Skeletal muscle tissue (tissue), 4 donors: ENCODE data around the gene CD69. TPM values are rescaled to one million over a fixed set of nuclear protein-coding genes. Genes with fewer than 3 reads are reported as not detected.

Experiments used
- H3K27ac ChIP-seq: one replicate; pipeline ENCODE4 v1.7.0; 2013; ENCODE audit warnings: mild to moderate bottlenecking, low read depth, low read length, inconsistent platforms
- H3K27me3 ChIP-seq, 3 donors: one replicate each; pipeline ENCODE4 v1.7.0; 2013; ENCODE audit warnings: low read length in 3 of 3; ENCODE audit not compliant: control insufficient read depth in 3 of 3, insufficient read depth in 3 of 3
- H3K36me3 ChIP-seq, 3 donors: one replicate each; pipeline ENCODE4 v1.7.0; 2013; ENCODE audit warnings: low read length in 3 of 3; ENCODE audit not compliant: control insufficient read depth in 3 of 3, insufficient read depth in 3 of 3
- H3K4me1 ChIP-seq, 3 donors: one replicate each; pipeline ENCODE4 v1.7.0; 2013; ENCODE audit warnings: low read length in 3 of 3, mild to moderate bottlenecking in 3 of 3; ENCODE audit not compliant: control insufficient read depth in 3 of 3, insufficient read depth in 3 of 3
- H3K4me3 ChIP-seq, 3 donors: one replicate each; pipeline ENCODE4 v1.7.0; 2013; ENCODE audit warnings: low read length in 3 of 3
- H3K9ac ChIP-seq, 3 donors: one replicate each; pipeline ENCODE4 v1.7.0; 2013; ENCODE audit warnings: low read length in 3 of 3, mild to moderate bottlenecking in 3 of 3, moderate library complexity in 2 of 3, low read depth in 1 of 3
- H3K9me3 ChIP-seq, 3 donors: one replicate each; pipeline ENCODE4 v1.7.0; 2013; ENCODE audit warnings: low read length in 3 of 3; ENCODE audit not compliant: control insufficient read depth in 3 of 3
- total RNA-seq: library from RNA; depleted of rRNA; stranded (reverse); fragments of >200 nt; gene quantifications from one replicate; pipeline ENCODE4 v1.2.3, GENCODE V29; 2014
- donor health status: Osteomylitis.

Gene CD69
- total RNA-seq, 1 donor from 2014 or later = 8.4 TPM

- no peak overlapping the region for H3K4me3 ChIP-seq
- no peaks in the 10 kb centered on the region for H3K9me3 ChIP-seq
- H3K27ac ChIP-seq = peak overlapping the region; percentile 16
- H3K9ac ChIP-seq = no peak overlapping the region
- H3K4me1 ChIP-seq = no peaks in the 10 kb centered on the region
- no peaks in the 10 kb centered on the region for H3K36me3 ChIP-seq
- H3K27me3 ChIP-seq = no peaks in the 10 kb centered on the region
Observed at GRCh38 chr12:9736936-9737705, 23.6 kb downstream of the CD69 start.

DNA sequence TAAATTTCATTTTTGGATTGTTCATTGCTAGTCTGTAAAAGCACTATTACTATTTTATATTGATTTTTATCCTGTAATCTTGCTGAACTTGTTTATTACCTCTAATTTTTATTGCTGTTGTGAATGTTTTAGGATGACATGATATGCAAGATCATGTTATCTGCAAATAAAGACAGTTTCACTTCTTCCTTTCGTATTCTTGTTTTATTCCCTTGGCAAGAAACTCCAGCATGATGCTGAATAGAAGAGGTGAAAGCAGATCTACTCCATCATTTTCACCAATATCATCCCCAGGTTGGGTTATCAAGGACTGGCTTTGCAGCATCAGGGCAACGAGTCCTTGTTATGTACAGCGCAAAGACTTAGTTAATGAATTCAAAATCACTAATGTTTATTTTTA, 25.1 kb downstream of the CD69 start:
- Histone ChIP-seq H3K4me3 (no peak overlapping the region), H3K4me1 (no peaks in the 10 kb centered on the region), H3K9ac (no peak overlapping the region), H3K27ac (no peak overlapping the region), H3K36me3 (no peaks in the 10 kb centered on the region), H3K27me3 (no peaks in the 10 kb centered on the region), H3K9me3 (no peaks in the 10 kb centered on the region)

DNA sequence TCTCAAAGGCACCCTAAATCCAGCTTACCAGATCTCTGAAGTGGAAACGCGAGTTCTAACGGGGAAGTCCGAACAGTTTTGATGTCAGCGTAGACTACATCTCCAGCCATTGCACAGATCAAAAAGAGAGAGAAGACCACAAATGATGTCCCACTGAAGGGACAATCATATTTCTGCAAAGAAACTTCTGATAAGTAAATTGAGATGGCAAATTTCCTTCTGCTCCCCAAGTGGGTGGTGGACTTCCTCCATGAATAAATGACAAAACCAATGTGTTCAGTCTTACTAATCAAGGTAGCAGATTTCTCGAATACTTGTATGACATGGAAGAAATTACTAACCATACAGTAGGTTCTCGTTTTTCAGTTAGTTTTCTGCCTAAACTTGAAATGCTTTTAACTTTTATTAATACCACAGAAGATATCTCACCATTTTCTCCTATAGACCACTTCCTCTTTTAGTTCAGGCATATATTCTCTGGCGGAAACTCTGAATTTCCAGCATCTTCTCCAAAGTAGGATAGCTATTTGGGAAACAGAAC, 27.7 kb downstream of the CD69 start, which contains the start of gene CLECL1:
CLECL1 (minus strand) TSS at position 177 of the 541 bp plus-strand sequence.
- H3K4me3 ChIP-seq = no peak within 1 kb of the TSS
- H3K4me1 ChIP-seq = no peaks in the 10 kb centered on the region
- no peak within 1 kb of the TSS for H3K9ac ChIP-seq
- no peaks in the 10 kb centered on the region for H3K36me3 ChIP-seq
- H3K27ac ChIP-seq = no peak within 1 kb of the TSS
- H3K27me3 ChIP-seq = no peaks in the 10 kb centered on the region
- H3K9me3 ChIP-seq = no peaks in the 10 kb centered on the region

GRCh38 chr12:9731797-9732196, 28.9 kb downstream of the CD69 start:
- no peaks in the 10 kb centered on the region for H3K4me1 ChIP-seq
- peak overlapping the region; percentile 15 for H3K27ac ChIP-seq
- no peak overlapping the region for H3K9ac ChIP-seq
- H3K27me3 ChIP-seq = no peaks in the 10 kb centered on the region
- H3K9me3 ChIP-seq = no peaks in the 10 kb centered on the region
- no peaks in the 10 kb centered on the region for H3K36me3 ChIP-seq
- no peak overlapping the region for H3K4me3 ChIP-seq

DNA sequence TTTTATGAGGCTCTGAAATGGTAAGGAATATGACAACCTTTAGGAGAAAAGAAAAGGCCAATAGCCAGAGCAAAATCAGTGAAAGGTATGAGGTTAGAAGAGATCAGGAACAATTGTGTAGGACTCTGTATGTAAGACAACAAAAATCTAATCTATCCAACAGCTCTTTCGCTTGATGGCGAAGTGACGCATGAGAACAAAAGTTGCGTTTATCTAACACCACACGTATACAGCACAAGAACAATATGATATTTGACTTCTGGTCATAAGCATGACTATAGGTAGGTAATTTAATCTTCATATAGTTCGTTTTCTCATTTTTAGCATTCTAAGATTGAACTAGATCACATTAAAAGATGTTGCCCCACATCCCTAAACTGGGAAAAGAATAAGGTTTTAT, 29.3 kb downstream of the CD69 start:
- Histone ChIP-seq H3K36me3 (no peaks in the 10 kb centered on the region), H3K27me3 (no peaks in the 10 kb centered on the region), H3K9me3 (no peaks in the 10 kb centered on the region), H3K4me1 (no peaks in the 10 kb centered on the region), H3K27ac (peak overlapping the region; percentile 15), H3K9ac (no peak overlapping the region), H3K4me3 (no peak overlapping the region)

- Histone ChIP-seq H3K27ac (no peak overlapping the region), H3K9ac (no peak overlapping the region), H3K4me1 (no peaks in the 10 kb centered on the region), H3K36me3 (no peaks in the 10 kb centered on the region), H3K27me3 (no peaks in the 10 kb centered on the region), H3K4me3 (no peak overlapping the region), H3K9me3 (no peaks in the 10 kb centered on the region)
Observed at GRCh38 chr12:9730591-9730990, 30.1 kb downstream of the CD69 start.

DNA sequence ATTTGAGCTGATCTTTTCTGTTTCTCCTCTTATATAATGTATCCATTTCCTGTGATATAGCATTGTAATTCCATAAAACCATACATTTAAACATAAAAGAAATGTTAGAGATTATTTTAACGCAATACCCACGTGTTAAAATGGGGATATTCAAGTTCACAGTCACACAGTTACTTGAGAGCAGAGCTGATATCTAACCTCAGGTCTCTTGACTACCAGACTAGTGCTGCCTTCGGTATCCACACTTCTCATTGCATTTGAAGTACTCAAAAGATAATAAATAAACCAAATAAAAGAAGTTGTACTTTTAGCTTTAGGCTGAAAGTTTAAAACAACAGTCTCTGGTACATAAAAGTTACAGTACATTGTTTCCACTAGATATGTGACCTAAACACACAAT, 30.7 kb downstream of the CD69 start:
- Histone ChIP-seq H3K36me3 (no peaks in the 10 kb centered on the region), H3K9ac (no peak overlapping the region), H3K27me3 (no peaks in the 10 kb centered on the region), H3K27ac (no peak overlapping the region), H3K4me1 (no peaks in the 10 kb centered on the region), H3K4me3 (no peak overlapping the region), H3K9me3 (no peaks in the 10 kb centered on the region)

DNA sequence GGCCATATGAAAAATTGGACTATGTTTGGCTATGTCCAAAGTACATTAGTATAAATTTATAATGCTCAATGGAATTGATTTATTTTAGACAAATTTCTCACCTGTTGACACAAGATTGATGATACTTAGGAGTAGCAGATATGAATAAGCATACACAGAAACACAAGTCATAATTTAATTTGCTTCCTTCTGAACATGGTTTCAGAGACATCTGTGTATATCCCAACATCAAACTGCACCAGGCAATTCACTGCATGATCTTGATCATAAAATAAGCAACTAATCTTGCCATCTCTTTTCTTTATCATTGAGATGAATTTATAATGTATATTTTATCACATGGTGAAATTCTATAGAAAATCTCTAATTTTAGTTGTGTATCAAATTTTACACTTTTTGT, 31.6 kb downstream of the CD69 start:
- no peaks in the 10 kb centered on the region for H3K27me3 ChIP-seq
- H3K27ac ChIP-seq = no peak overlapping the region
- no peak overlapping the region for H3K9ac ChIP-seq
- H3K4me3 ChIP-seq = no peak overlapping the region
- no peaks in the 10 kb centered on the region for H3K4me1 ChIP-seq
- no peaks in the 10 kb centered on the region for H3K36me3 ChIP-seq
- H3K9me3 ChIP-seq = no peaks in the 10 kb centered on the region

GRCh38 chr12:9727813-9728212, 32.9 kb downstream of the CD69 start:
- Histone ChIP-seq H3K9me3 (no peaks in the 10 kb centered on the region), H3K4me1 (no peaks in the 10 kb centered on the region), H3K27ac (no peak overlapping the region), H3K9ac (no peak overlapping the region), H3K4me3 (no peak overlapping the region), H3K27me3 (no peaks in the 10 kb centered on the region), H3K36me3 (no peaks in the 10 kb centered on the region)

DNA sequence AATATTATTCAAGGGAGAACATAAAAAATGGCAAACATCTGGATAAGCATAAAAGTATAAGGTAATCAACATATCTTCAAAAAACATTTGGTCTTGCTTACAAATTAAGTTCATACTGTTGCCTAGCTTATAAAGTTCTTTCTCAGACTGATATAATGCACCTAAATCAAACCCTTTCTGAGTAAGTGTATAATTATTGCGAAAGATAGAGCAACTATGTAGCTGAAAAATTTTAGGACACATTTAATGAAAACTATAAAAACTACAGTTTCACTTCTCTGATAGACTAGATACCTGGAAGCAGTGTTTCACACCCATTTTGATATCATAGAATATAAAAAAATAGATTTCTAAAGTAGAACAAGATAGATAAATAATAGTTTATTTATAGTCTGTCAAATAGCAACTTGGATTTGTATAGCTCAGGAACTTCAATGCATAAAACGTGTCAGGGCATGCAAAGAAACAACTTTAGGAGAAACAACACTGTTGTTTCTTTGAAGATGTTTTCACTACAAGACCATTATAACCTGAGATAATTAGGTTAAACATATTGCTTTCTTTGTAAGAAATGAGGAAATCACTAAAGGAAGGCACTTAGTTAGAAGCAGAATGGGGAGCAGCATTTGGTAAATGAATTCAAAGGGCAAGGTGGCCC, 35.4 kb downstream of the CD69 start:
- Histone ChIP-seq H3K9ac (no peak overlapping the region), H3K4me1 (no peaks in the 10 kb centered on the region), H3K9me3 (no peaks in the 10 kb centered on the region), H3K27ac (no peak overlapping the region), H3K36me3 (no peaks in the 10 kb centered on the region), H3K4me3 (no peak overlapping the region), H3K27me3 (no peaks in the 10 kb centered on the region)
